HEK293 (cell line): ENCODE results near the gene CLCN7.

Source experiments
- CTCF ChIA-PET: fragments of 350-600 bp; formaldehyde crosslinking; extraction: SDS; loops from one replicate; lab custom pipeline; 2021; ENCODE audit warnings: antibody characterized with exemption; lab: Yijun Ruan, JAX
- POLR2A ChIA-PET: fragments of 300-600 bp; formaldehyde crosslinking; extraction: SDS; loops from one replicate; lab custom pipeline; 2020; ENCODE audit warnings: antibody characterized with exemption, inconsistent platforms; lab: Yijun Ruan, JAX
- H3K27ac ChIP-seq: fragments of 200-500 bp; sonication (Bioruptor generic); 2 replicates; pipeline ENCODE4 v1.5.1; 2014; ENCODE audit warnings: low read depth, low read length, control low read depth, inconsistent platforms; ENCODE audit errors: extremely low read depth
- H3K36me3 ChIP-seq, 2 experiments: fragments of 200-500 bp in 1 of 2; sonication (Bioruptor generic) in 1 of 2; 1 replicate in 1 of 2; 2 replicates in 1 of 2; pipeline ENCODE4 v1.5.1; 2014 to 2017; ENCODE audit warnings: inconsistent platforms in 2 of 2, low read length in 2 of 2; ENCODE audit not compliant: control insufficient read depth in 2 of 2, insufficient read depth in 1 of 2
- H3K4me1 ChIP-seq: fragments of 200-500 bp; sonication (Bioruptor generic); 2 replicates; pipeline ENCODE4 v1.5.1; 2014; ENCODE audit warnings: mild to moderate bottlenecking, low read length, inconsistent platforms; ENCODE audit not compliant: control insufficient read depth, insufficient read depth
- H3K4me3 ChIP-seq: 2 replicates; pipeline ENCODE4 v1.5.1; 2011; ENCODE audit warnings: low read depth, mild to moderate bottlenecking, control low read depth, low read length, moderate library complexity
- H3K9me3 ChIP-seq: fragments of 200-500 bp; sonication (Bioruptor generic); 2 replicates; pipeline ENCODE4 v1.5.1; 2014; ENCODE audit warnings: low read depth, low read length, inconsistent platforms; ENCODE audit not compliant: control insufficient read depth, insufficient read depth
- GLIS1 ChIP-seq: fragments of 450-650 bp; formaldehyde crosslinking; IDR thresholded peaks from 2 replicates; pipeline ENCODE4 v1.5.1; 2016; ENCODE audit warnings: missing biosample characterization, missing genetic modification characterization
- GLIS2 ChIP-seq: fragments of 450-650 bp; formaldehyde crosslinking; IDR thresholded peaks from 2 replicates; pipeline ENCODE4 v1.5.1; 2016; ENCODE audit warnings: missing biosample characterization, missing genetic modification characterization
- PATZ1 ChIP-seq: fragments of 450-650 bp; formaldehyde crosslinking; IDR thresholded peaks from 2 replicates; pipeline ENCODE4 v1.5.1; 2016; ENCODE audit warnings: missing biosample characterization, missing genetic modification characterization
- ZNF10 ChIP-seq: fragments of 450-650 bp; formaldehyde crosslinking; IDR thresholded peaks from 2 replicates; pipeline ENCODE4 v1.5.1; 2017; ENCODE audit warnings: missing biosample characterization, missing genetic modification characterization
- ZNF26 ChIP-seq: fragments of 450-650 bp; formaldehyde crosslinking; IDR thresholded peaks from 2 replicates; pipeline ENCODE4 v1.5.1; 2016; ENCODE audit warnings: missing biosample characterization, missing genetic modification characterization
- ZNF626 ChIP-seq: fragments of 450-650 bp; sonication (Bioruptor Pico); formaldehyde crosslinking; IDR thresholded peaks from 2 replicates; pipeline ENCODE4 v1.5.1; 2018; ENCODE audit warnings: missing biosample characterization, missing genetic modification characterization, inconsistent platforms
- ZNF654 ChIP-seq: fragments of 450-650 bp; formaldehyde crosslinking; IDR thresholded peaks from 2 replicates; pipeline ENCODE4 v1.5.1; 2016; ENCODE audit warnings: low read depth, missing biosample characterization, missing genetic modification characterization
- ZNF664 ChIP-seq: fragments of 450-650 bp; formaldehyde crosslinking; IDR thresholded peaks from 2 replicates; pipeline ENCODE4 v1.5.1; 2016; ENCODE audit warnings: missing biosample characterization, missing genetic modification characterization
- ZNF677 ChIP-seq: fragments of 450-650 bp; IDR thresholded peaks from 2 replicates; pipeline ENCODE4 v1.5.0; 2018; ENCODE audit warnings: missing biosample characterization, mild to moderate bottlenecking, missing genetic modification characterization, moderate library complexity
- ZNF707 ChIP-seq: fragments of 450-650 bp; formaldehyde crosslinking; IDR thresholded peaks from 2 replicates; pipeline ENCODE4 v1.5.1; 2016; ENCODE audit warnings: missing biosample characterization, missing genetic modification characterization

CLCN7 gene

GRCh38 chr16:1446296-1447080 is 28.3 kb downstream of the CLCN7 start:
- peaks cover 0 to 38% of the 10 kb centered on the region in 2 experiments; a peak in 1 of 3 replicates for H3K36me3 ChIP-seq
- H3K9me3 ChIP-seq = no peaks in the 10 kb centered on the region
- no peak overlapping the region for H3K4me3 ChIP-seq
- no peak overlapping the region for H3K27ac ChIP-seq
- TF ChIP-seq PATZ1 (tag by site-specific recombination) (0 out of 2 replicates have a peak, but pooled peaks have one; percentile 23), ZNF707 (no peak), ZNF654 (tag by site-specific recombination) (no peak), ZNF10 (tag by site-specific recombination) (0 out of 2 replicates have a peak, but pooled peaks have one; percentile 12), ZNF664 (tag by site-specific recombination) (no peak)
- H3K4me1 ChIP-seq = no peaks in the 10 kb centered on the region
- POLR2A ChIA-PET = interaction anchor here (0.6 to 1.4 kb wide), 2 partner anchors 8 to 26 kb away, joined by 3 to 7 read pairs; no protein-coding TSS in a partner anchor
- CTCF ChIA-PET = no interaction called here

GRCh38 chr16:1445518-1446203 is 29.2 kb downstream of the CLCN7 start:
- ChIA-PET CTCF (no interaction called here), POLR2A (no interaction called here)
- no peak overlapping the region for H3K27ac ChIP-seq
- H3K4me1 ChIP-seq = no peaks in the 10 kb centered on the region
- peaks cover 0 to 30% of the 10 kb centered on the region in 2 experiments; a peak in 1 of 3 replicates for H3K36me3 ChIP-seq
- no peak overlapping the region for H3K4me3 ChIP-seq
- H3K9me3 ChIP-seq = no peaks in the 10 kb centered on the region
- TF ChIP-seq ZNF677 (no peak), GLIS1 (tag by site-specific recombination) (0 out of 2 replicates have a peak, but pooled peaks have one; percentile 0), ZNF626 (tag by site-specific recombination) (no peak)

- peaks cover 0 to 26% of the 10 kb centered on the region in 2 experiments; a peak in 1 of 3 replicates for H3K36me3 ChIP-seq
- H3K4me3 ChIP-seq = no peak overlapping the region
- no peaks in the 10 kb centered on the region for H3K4me1 ChIP-seq
- H3K9me3 ChIP-seq = no peaks in the 10 kb centered on the region
- TF ChIP-seq ZNF26 (tag by site-specific recombination) (no peak), GLIS2 (tag by site-specific recombination) (0 out of 2 replicates have a peak, but pooled peaks have one; percentile 22), GLIS1 (tag by site-specific recombination) (peak; percentile 55; the same call in 1 of the 2 replicates)
- TF ChIP-seq, all 188 proteins: peak for 2
- POLR2A ChIA-PET = no interaction called here
- CTCF ChIA-PET = no interaction called here
- no peak overlapping the region for H3K27ac ChIP-seq
These were observed 29.9 kb downstream of the CLCN7 start for GRCh38 chr16:1444730-1445517.
